NB4 (cell line): ENCODE measurements around the gene PTEN.

Experiments used
- DNase-seq: peaks from one replicate; pipeline ENCODE4 v3.0.0; 2010; ENCODE audit warnings: low read depth
- H3K4me3 ChIP-seq: one replicate; pipeline ENCODE4 v1.5.1; 2011; ENCODE audit warnings: mild to moderate bottlenecking, low read depth, low read length, moderate library complexity
- MYC ChIP-seq: IDR thresholded peaks from 2 replicates; pipeline ENCODE4 v1.6.1; 2011; ENCODE audit warnings: low read depth, low read length
- POLR2A ChIP-seq: IDR thresholded peaks from 2 replicates; pipeline ENCODE4 v1.6.1; 2011; ENCODE audit warnings: mild to moderate bottlenecking; ENCODE audit not compliant: insufficient read length; ENCODE audit errors: extremely low read depth
- TF ChIP-seq, protein P1 (sequence below): IDR thresholded peaks from 2 replicates; pipeline ENCODE4 v1.6.1; 2011; ENCODE audit warnings: low read depth, low read length
- TF ChIP-seq, protein P2 (sequence below): IDR thresholded peaks from one replicate; pipeline ENCODE4 v1.5.1; 2012; ENCODE audit warnings: low read depth, low read length

Gene PTEN

DNA sequence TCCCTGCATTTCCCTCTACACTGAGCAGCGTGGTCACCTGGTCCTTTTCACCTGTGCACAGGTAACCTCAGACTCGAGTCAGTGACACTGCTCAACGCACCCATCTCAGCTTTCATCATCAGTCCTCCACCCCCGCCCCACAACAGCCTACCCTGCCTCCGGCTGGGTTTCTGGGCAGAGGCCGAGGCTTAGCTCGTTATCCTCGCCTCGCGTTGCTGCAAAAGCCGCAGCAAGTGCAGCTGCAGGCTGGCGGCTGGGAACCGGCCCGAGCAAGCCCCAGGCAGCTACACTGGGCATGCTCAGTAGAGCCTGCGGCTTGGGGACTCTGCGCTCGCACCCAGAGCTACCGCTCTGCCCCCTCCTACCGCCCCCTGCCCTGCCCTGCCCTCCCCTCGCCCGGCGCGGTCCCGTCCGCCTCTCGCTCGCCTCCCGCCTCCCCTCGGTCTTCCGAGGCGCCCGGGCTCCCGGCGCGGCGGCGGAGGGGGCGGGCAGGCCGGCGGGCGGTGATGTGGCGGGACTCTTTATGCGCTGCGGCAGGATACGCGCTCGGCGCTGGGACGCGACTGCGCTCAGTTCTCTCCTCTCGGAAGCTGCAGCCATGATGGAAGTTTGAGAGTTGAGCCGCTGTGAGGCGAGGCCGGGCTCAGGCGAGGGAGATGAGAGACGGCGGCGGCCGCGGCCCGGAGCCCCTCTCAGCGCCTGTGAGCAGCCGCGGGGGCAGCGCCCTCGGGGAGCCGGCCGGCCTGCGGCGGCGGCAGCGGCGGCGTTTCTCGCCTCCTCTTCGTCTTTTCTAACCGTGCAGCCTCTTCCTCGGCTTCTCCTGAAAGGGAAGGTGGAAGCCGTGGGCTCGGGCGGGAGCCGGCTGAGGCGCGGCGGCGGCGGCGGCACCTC is at the start of gene PTEN, which contains the start of gene KLLN:
PTEN (plus strand) TSS at position 573 of the 891 bp plus-strand sequence. CDS start 845 bp downstream, outside the sequence.
KLLN (minus strand) TSS at position 481 of the 891 bp plus-strand sequence. CDS start 1,046 bp downstream, outside the sequence.
- DNase-seq = peak; percentile 97
- H3K4me3 ChIP-seq = peak within 1 kb of the TSS; percentile 92
- TF ChIP-seq MYC (peak; percentile 26), POLR2A (peak; percentile 71)
- TF ChIP-seq, protein P1, sequence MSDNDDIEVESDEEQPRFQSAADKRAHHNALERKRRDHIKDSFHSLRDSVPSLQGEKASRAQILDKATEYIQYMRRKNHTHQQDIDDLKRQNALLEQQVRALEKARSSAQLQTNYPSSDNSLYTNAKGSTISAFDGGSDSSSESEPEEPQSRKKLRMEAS = peak; percentile 57; the same call in 1 of the 2 replicates
- TF ChIP-seq, protein P2, sequence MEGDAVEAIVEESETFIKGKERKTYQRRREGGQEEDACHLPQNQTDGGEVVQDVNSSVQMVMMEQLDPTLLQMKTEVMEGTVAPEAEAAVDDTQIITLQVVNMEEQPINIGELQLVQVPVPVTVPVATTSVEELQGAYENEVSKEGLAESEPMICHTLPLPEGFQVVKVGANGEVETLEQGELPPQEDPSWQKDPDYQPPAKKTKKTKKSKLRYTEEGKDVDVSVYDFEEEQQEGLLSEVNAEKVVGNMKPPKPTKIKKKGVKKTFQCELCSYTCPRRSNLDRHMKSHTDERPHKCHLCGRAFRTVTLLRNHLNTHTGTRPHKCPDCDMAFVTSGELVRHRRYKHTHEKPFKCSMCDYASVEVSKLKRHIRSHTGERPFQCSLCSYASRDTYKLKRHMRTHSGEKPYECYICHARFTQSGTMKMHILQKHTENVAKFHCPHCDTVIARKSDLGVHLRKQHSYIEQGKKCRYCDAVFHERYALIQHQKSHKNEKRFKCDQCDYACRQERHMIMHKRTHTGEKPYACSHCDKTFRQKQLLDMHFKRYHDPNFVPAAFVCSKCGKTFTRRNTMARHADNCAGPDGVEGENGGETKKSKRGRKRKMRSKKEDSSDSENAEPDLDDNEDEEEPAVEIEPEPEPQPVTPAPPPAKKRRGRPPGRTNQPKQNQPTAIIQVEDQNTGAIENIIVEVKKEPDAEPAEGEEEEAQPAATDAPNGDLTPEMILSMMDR = no peak

DNA sequence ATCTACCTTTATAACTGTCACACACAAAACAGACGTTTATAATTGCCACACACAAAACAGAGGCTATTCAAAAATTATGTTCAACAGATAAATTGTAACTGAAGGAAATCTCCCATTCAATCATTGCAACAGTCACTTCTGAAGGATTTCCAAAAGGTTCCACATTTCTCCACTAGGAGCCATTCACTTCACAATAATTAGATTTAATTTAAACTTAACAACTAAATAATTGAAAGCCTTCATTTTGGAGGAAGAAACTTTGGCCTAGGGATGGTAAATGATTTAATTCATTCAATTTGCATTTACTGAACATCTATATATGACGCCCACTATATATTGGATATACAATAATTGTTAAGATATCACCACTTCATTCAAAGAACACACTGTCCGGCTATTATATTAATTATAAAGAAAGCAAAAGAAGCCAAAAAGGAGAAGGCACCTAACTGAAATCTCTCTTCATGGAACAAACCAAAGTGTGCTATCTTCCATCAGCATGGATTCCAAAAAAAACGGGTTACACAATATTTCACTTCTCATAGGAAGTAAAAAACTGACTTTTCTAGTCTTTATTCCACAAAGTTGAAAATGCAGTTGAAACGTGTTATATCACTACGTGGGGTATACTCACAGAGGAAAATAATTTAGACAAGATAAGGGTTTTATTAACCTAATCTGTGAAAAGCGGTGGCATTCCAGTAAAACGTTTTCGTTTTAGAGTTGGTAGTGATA is 47.1 kb upstream of the PTEN start:
- DNase-seq = peak; percentile 25
- TF ChIP-seq POLR2A (no peak), MYC (no peak)
- TF ChIP-seq, protein P2 = no peak
- TF ChIP-seq, protein P1 = no peak
- peak overlapping the region; percentile 76 for H3K4me3 ChIP-seq

DNA sequence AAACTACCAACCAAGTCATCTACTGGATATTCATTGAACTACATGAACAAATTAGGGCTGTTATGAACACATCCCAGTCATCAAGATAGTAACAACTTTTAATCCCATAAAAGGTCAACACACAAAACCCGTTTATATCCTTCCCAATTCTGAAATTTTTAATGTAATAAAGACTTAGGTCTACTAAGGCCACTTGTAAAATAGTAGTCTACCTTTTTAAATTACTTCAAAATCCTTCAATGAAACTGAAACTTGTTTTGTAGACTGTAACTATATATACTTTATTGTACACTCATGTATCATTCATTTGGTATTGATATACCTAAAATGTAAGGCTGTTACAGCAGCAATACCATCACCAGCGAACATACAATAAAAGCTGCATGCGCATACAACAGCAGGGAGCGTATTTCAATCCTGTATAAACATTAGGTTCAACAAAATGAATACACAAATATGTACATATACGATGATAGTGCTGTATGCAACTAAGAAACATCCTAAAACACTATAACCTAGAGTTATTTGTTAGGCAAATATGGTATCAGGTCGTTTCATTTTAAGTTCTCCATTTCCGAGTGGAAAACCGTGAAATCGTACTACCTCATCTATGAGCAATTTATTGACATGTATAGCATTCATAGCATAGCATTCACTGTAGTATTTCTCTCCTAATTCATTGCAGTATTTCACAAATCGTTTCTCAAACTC is 46.4 kb upstream of the PTEN start:
- no peak for TF ChIP-seq MYC
- TF ChIP-seq, protein P1 = peak; percentile 19; the same call in 1 of the 2 replicates
- TF ChIP-seq, protein P2 = no peak
- peak overlapping the region; percentile 76 for H3K4me3 ChIP-seq
- peak; percentile 25 for DNase-seq

DNA sequence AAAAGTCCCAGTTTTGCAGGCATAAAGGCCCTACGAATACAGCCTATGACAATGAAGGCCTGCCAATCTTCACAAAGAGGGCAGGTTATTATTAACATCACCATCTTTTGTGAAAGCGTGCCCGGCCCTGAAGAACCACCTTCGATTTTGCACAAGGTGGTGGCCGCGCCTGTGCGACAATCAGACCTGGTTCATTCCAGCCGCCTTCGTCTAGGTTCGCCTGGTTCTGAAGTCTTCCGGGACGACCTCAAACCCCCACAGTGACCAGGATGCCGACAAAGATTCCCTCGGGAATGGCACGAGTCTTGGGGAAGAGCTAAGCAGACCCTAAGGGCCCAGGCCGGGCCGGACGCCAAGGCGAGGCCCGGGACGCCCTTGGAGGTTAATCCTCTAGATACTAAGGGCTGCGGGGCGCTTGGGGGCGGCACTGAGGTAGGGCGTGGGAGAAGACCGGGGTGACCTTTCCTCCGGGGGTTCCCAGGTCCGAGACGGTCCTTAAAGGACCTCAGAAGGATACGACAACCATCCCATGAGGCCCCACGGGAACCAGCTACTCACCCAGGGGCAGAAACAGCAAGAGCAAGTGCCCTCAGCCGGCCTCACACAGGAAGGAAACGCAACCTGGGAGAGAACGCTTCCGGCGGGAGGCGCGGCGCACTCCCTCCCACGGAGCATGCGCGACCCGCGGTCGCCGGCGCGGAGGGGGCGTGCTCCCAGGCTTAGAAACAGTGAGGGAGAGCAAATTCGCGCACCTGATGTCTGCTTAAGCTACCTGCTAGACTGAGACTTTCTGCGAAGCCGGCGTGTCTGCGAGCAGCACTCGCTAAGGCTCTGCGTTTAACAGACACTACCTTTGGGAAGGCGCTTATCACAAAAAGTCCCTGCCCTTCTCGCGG is 45.6 kb upstream of the PTEN start, which contains the start of gene ATAD1:
ATAD1 (minus strand) TSS at position 618 of the 896 bp plus-strand sequence. CDS start 3,627 bp downstream, outside the sequence.
- H3K4me3 ChIP-seq = peak within 1 kb of the TSS; percentile 76
- DNase-seq = peak; percentile 96
- TF ChIP-seq, protein P1 = peak; percentile 67
- peak; percentile 92 for TF ChIP-seq POLR2A
- TF ChIP-seq, protein P2 = peak; percentile 15
- TF ChIP-seq MYC = peak; percentile 79
